ENCODE results near the gene LARGE1. TPM values are rescaled to one million over a fixed set of nuclear protein-coding genes. Genes with fewer than 3 reads are reported as not detected.

LARGE1 gene
- total and polyA plus RNA-seq, 2 of the 4 experiments (the other 2 are of a cell fraction): 6.2 to 12.4 TPM

- H2BK5ac ChIP-seq (ENCODE audit: low read depth, low read length, poor library complexity, severe bottlenecking): no peak overlapping the region
- intact Hi-C loops (cut with micrococcal nuclease): no loop called here
- no peak overlapping the region for H2AK9ac ChIP-seq (replicated peaks; ENCODE audit: low read depth, low read length, poor library complexity)
- no peak overlapping the region for H2BK15ac ChIP-seq (ENCODE audit: low read depth, low read length)
- in situ Hi-C loops (cut with MboI; ENCODE audit: low sequenced_read_pairs): no loop called here
- H3K4me2 ChIP-seq (ENCODE audit: low read depth, low read length): no peak overlapping the region
- H3K14ac ChIP-seq (replicated peaks; ENCODE audit: low read depth, low read length): no peak overlapping the region
- H4K5ac ChIP-seq (ENCODE audit: low read depth, low read length): no peak overlapping the region
- H4K91ac ChIP-seq (ENCODE audit: insufficient read depth, low read depth, low read length): no peak overlapping the region
- dilution Hi-C loops (cut with HindIII; ENCODE audit: low sequenced_read_pairs, unreplicated experiment): no loop called here
- H3K9me1 ChIP-seq (ENCODE audit: insufficient read depth, low read length): no peaks in the 10 kb centered on the region
- H3K4me3 ChIP-seq (ENCODE audit: insufficient read depth, low read depth, low read length): no peak overlapping the region
- H2BK20ac ChIP-seq (ENCODE audit: low read depth, low read length): no peak overlapping the region
- CTCF ChIA-PET: interaction anchor here (0.9 kb wide), 1 partner anchor 1066 kb away, joined by 3 read pairs; no protein-coding TSS in a partner anchor
- no peak overlapping the region for H3K4ac ChIP-seq (ENCODE audit: low read depth, low read length)
- no peaks in the 10 kb centered on the region; the same call in 1 of the 2 replicates for H4K20me1 ChIP-seq (ENCODE audit: insufficient read depth, low read length)
- TF ChIP-seq BHLHE40 (IDR thresholded peaks at IDR 0.05; ENCODE audit: low read depth, low read length) (no peak), ELK1 (IDR thresholded peaks at IDR 0.05; ENCODE audit: borderline replicate concordance, low read depth, low read length) (no peak), SMC3 (IDR thresholded peaks at IDR 0.05; ENCODE audit: low read depth, low read length) (no peak), RCOR1 (IDR thresholded peaks at IDR 0.05; ENCODE audit: insufficient replicate concordance, low read length) (no peak), USF2 (IDR thresholded peaks at IDR 0.05; ENCODE audit: low read depth, low read length) (no peak), RAD21 (IDR thresholded peaks at IDR 0.05; ENCODE audit: low read length) (no peak), POLR2A (IDR thresholded peaks at IDR 0.05; ENCODE audit: low read depth, low read length) (no peak), NFE2L2 (IDR thresholded peaks at IDR 0.05; ENCODE audit: low read depth, low read length) (no peak), CTCF (conservative IDR thresholded peaks at IDR 0.05; ENCODE audit: low read depth, low read length) (no peak), CEBPB (IDR thresholded peaks at IDR 0.05; ENCODE audit: low read depth, low read length) (no peak), RFX5 (IDR thresholded peaks at IDR 0.05; ENCODE audit: low read depth, low read length) (no peak), FOS (IDR thresholded peaks at IDR 0.05; ENCODE audit: low read depth, low read length) (no peak)
- no peak overlapping the region for H3K18ac ChIP-seq (ENCODE audit: low read depth, low read length)
- no peak for ATAC-seq (ENCODE audit: low read depth)
- WGBS, 2 experiments (ENCODE audit: extremely low coverage in 2 of 2, insufficient read length in 1 of 2): 100% methylated on average over 1 of the region's 7 CpGs; no CpG with 5 or more reads in 1 of the 2 experiments
- DNase-seq: no peak
- no peaks in the 10 kb centered on the region for H3K27me3 ChIP-seq (ENCODE audit: control insufficient read depth, insufficient read depth, low read length)
- H3K56ac ChIP-seq (ENCODE audit: extremely low read depth, insufficient read depth, low read length): no peak overlapping the region
- no peak overlapping the region for H2AFZ ChIP-seq (replicated peaks; ENCODE audit: low read length, poor library complexity)
- H3K79me1 ChIP-seq (ENCODE audit: low read depth in 1 of 2, low read length in 2 of 2): no peaks in the 10 kb centered on the region
- no peak overlapping the region for H3K9ac ChIP-seq (ENCODE audit: low read depth, low read length)
- no TSS peak for BruUV-seq (replicated peaks)
- H4K8ac ChIP-seq (ENCODE audit: low read depth in 2 of 2, low read length in 2 of 2): no peak overlapping the region
- H3K4me1 ChIP-seq (ENCODE audit: control insufficient read depth, insufficient read depth, low read length): no peaks in the 10 kb centered on the region
- no peak overlapping the region for H3K23ac ChIP-seq (ENCODE audit: low read depth, low read length)
- H3K9me3 ChIP-seq (ENCODE audit: control insufficient read depth, insufficient read depth, low read length): no peaks in the 10 kb centered on the region
- H3K36me3 ChIP-seq (ENCODE audit: control insufficient read depth, insufficient read depth, low read length): peaks cover 2% of the 10 kb centered on the region; the same call in 1 of the 2 replicates
- POLR2A ChIA-PET (ENCODE audit: unreplicated experiment): no interaction called here
- H2AK5ac ChIP-seq (ENCODE audit: low read depth, low read length): no peak overlapping the region
- no peak overlapping the region for H2BK120ac ChIP-seq (ENCODE audit: low read depth, low read length)
- H3K27ac ChIP-seq (ENCODE audit: insufficient read depth, low read length): no peak overlapping the region
These were observed 620.9 kb downstream of the LARGE1 start for GRCh38 chr22:33299245-33299956.

All from IMR-90 (cell line).